Ovary (tissue), 9 donors: Measurements from ENCODE around the gene DNA2. TPM values are rescaled to one million over a fixed set of nuclear protein-coding genes. Genes with fewer than 3 reads are reported as not detected.

Source experiments
- DNase-seq, 5 donors: peaks; one replicate each; pipeline ENCODE4 v3.0.0-alpha.2; 2019 to 2020
- H3K27ac ChIP-seq, 2 donors: fragments of 200-600 bp; one replicate each; pipeline versions ENCODE4 v1.5.1 to v1.8.0; 2019 to 2022
- H3K27me3 ChIP-seq: fragments of 200-600 bp; one replicate; pipeline ENCODE4 v1.8.0; 2022
- H3K36me3 ChIP-seq: fragments of 200-600 bp; sonication (generic); one replicate; pipeline ENCODE4 v1.5.1; 2019
- H3K4me1 ChIP-seq: one replicate; pipeline ENCODE4 v1.8.1; 2013; ENCODE audit warnings: mild to moderate bottlenecking, moderate library complexity; ENCODE audit not compliant: insufficient read depth
- H3K4me3 ChIP-seq: fragments of 200-600 bp; sonication (generic); one replicate; pipeline ENCODE4 v1.5.1; 2017
- H3K9me3 ChIP-seq, 2 donors: fragments of 200-600 bp in 1 of 2; sonication (generic) in 1 of 2; one replicate each; pipeline versions ENCODE4 v1.5.1 to v1.8.1; 2013 to 2019; ENCODE audit warnings: mild to moderate bottlenecking in 1 of 2, moderate library complexity in 1 of 2
- CTCF ChIP-seq, 3 donors: fragments of 450-650 bp in 2 of 3; fragments of 200-600 bp in 1 of 3; IDR thresholded peaks; one replicate each; pipeline versions ENCODE4 v1.5.1 to v1.8.0; 2016 to 2022; ENCODE audit warnings: antibody characterized with exemption in 3 of 3, mild to moderate bottlenecking in 1 of 3
- EP300 ChIP-seq: sonication (generic); formaldehyde crosslinking; IDR thresholded peaks from one replicate; pipeline ENCODE4 v1.6.1; 2017; ENCODE audit warnings: antibody characterized with exemption
- POLR2A ChIP-seq: fragments of 450-650 bp; IDR thresholded peaks from one replicate; pipeline ENCODE4 v1.6.1; 2017; ENCODE audit warnings: antibody characterized with exemption, mild to moderate bottlenecking, moderate library complexity
- WGBS, 3 donors: extraction: QIAGEN DNeasy Blood & Tissue Kit in 1 of 3; methylation state at CpG; one replicate each; pipeline versions ENCODE4 v1.1.5 to v1.1.7; 2013 to 2017; 5-methylcytosine and 5-hydroxymethylcytosine counted together
- intact Hi-C, 4 donors: fragments of 100-400 bp; cut with DNase I; formaldehyde crosslinking; loops; one replicate each; pipeline versions ENCODE4 v1.11.0 to v1.15.1; 2022 to 2023
- polyA plus RNA-seq, 2 donors: library from polyadenylated mRNA; stranded (reverse); fragments of 200-250 nt in 1 of 2; fragments of 350-450 nt in 1 of 2; fragmentation: Illumina TruSeq in 1 of 2; extraction: RNeasy Lipid Tissue Mini Kit (QIAGEN cat#74804) in 1 of 2; gene quantifications; one replicate each; pipeline ENCODE4 v1.2.3, GENCODE V29; 2013 to 2014
- total RNA-seq, 7 donors: library from RNA; depleted of rRNA in 2 of 7; stranded (reverse); fragments of >200 nt in 2 of 7; fragmentation: NEBNext Ultra II Directional in 3 of 7; extraction: Animal tissue kit (Norgen Biotek cat#: 25700) in 3 of 7; gene quantifications; one replicate each; pipeline versions ENCODE4 v1.1.0 to v1.2.4, GENCODE V29; 2016 to 2023
- donor health status: DM: no; HTN: no; CAD: no; lungs with moderate emphysema.
- donor health status: DM: no; HTN: no; CAD: no.
- donor health status: Bipolar disorder and iron deficiency.
- donor health status: DM: yes; HTN: yes; CAD: no.
- donor health status: DM: no; HTN: no; CAD: no.
- donor health status: DM: yes; HTN: yes; CAD: no.

The DNA2 gene
- total and polyA plus RNA-seq, 9 donors, result 1.0 to 3.8 (median 3.2) TPM

- intact Hi-C loops, result no loop called here
- H3K27me3 ChIP-seq, result no peaks in the 10 kb centered on the region
- H3K27ac ChIP-seq, result no peak overlapping the region
- TF ChIP-seq CTCF (IDR thresholded peaks at IDR 0.05) (no peak), EP300 (no peak), POLR2A (no peak)
- WGBS, 3 donors, result 22 to 38% (median 32%) methylated on average over 2 of the region's 2 CpGs
- no peaks in the 10 kb centered on the region for H3K9me3 ChIP-seq
- no peaks in the 10 kb centered on the region for H3K4me1 ChIP-seq
- H3K36me3 ChIP-seq, result no peaks in the 10 kb centered on the region
- H3K4me3 ChIP-seq, result no peak overlapping the region
- no peak for DNase-seq
These were observed 24.3 kb upstream of the DNA2 start for GRCh38 chr10:68496072-68496471.

GRCh38 chr10:68492118-68492517 lies 20.3 kb upstream of the DNA2 start:
- Histone ChIP-seq H3K9me3 (no peaks in the 10 kb centered on the region), H3K4me3 (no peak overlapping the region), H3K36me3 (no peaks in the 10 kb centered on the region), H3K27ac (no peak overlapping the region), H3K4me1 (no peaks in the 10 kb centered on the region), H3K27me3 (no peaks in the 10 kb centered on the region)
- TF ChIP-seq CTCF (IDR thresholded peaks at IDR 0.05) (no peak), POLR2A (no peak), EP300 (no peak)
- intact Hi-C loops, result no loop called here
- no peak for DNase-seq
- WGBS, 3 donors, result 73 to 84% (median 77%) methylated on average over 2 of the region's 2 CpGs

GRCh38 chr10:68489919-68490318 lies 18.1 kb upstream of the DNA2 start:
- Histone ChIP-seq H3K9me3 (no peaks in the 10 kb centered on the region), H3K4me1 (no peaks in the 10 kb centered on the region), H3K27me3 (no peaks in the 10 kb centered on the region), H3K4me3 (no peak overlapping the region), H3K27ac (no peak overlapping the region), H3K36me3 (no peaks in the 10 kb centered on the region)
- DNase-seq, result no peak
- intact Hi-C loops, result no loop called here
- TF ChIP-seq CTCF (IDR thresholded peaks at IDR 0.05) (no peak), POLR2A (no peak), EP300 (no peak)
- 74 to 89% (median 75%) methylated on average over 3 of the region's 3 CpGs for WGBS, 3 donors

- TF ChIP-seq CTCF (IDR thresholded peaks at IDR 0.05) (no peak), POLR2A (no peak), EP300 (no peak)
- intact Hi-C loops, result no loop called here
- no peak for DNase-seq
- Histone ChIP-seq H3K9me3 (no peaks in the 10 kb centered on the region), H3K4me3 (no peak overlapping the region), H3K27me3 (no peaks in the 10 kb centered on the region), H3K36me3 (no peaks in the 10 kb centered on the region), H3K27ac (no peak overlapping the region), H3K4me1 (peaks cover 2% of the 10 kb centered on the region)
- WGBS, 3 donors, result 51 to 60% (median 56%) methylated on average over 3 of the region's 3 CpGs
These were observed 2.2 kb upstream of the DNA2 start for GRCh38 chr10:68474021-68474420.
